GM12878 (cell line): ENCODE measurements around the gene ITPR2.
A peak's percentile ranks its signal among the peaks of the same experiment; 100 is the strongest.

Experiments used
- BACH1 ChIP-seq: fragments of 450-650 bp; IDR thresholded peaks from 2 replicates; pipeline ENCODE4 v1.6.1; 2017; ENCODE audit warnings: mild to moderate bottlenecking, borderline replicate concordance
- BHLHE40 ChIP-seq, 2 experiments: fragments of 450-650 bp in 1 of 2; IDR thresholded peaks; 2 replicates each; pipeline ENCODE4 v1.6.1; 2011 to 2017; ENCODE audit warnings: low read depth in 2 of 2, borderline replicate concordance in 1 of 2, improper control_type of control experiment in 1 of 2, low read length in 1 of 2, mild to moderate bottlenecking in 1 of 2
- NFIC ChIP-seq: IDR thresholded peaks from 2 replicates; pipeline ENCODE4 v1.6.1; 2012; ENCODE audit warnings: low read depth, mild to moderate bottlenecking, inconsistent platforms, low read length, moderate library complexity

GRCh38 chr12:26732005-26732908 lies 100.7 kb downstream of the ITPR2 start:
- peak; percentile 86 for TF ChIP-seq NFIC
- peak; percentile 51 to 53; a peak in 3 of 4 replicates for TF ChIP-seq BHLHE40 (IDR thresholded peaks at IDR 0.05; ENCODE audit: borderline replicate concordance in 1 of 2, low read depth in 2 of 2, low read length in 1 of 2)
- TF ChIP-seq BACH1: peak; percentile 35; the same call in 1 of the 2 replicates
